ES-I3 (cell line): ENCODE measurements around the gene EPHX1.

Experiments used
- H3K36me3 ChIP-seq: 2 replicates; pipeline ENCODE4 v1.6.1; 2013; ENCODE audit warnings: mild to moderate bottlenecking, low read length, control low read depth, moderate library complexity; ENCODE audit not compliant: insufficient read depth
- H3K4me1 ChIP-seq: 2 replicates; pipeline ENCODE4 v1.6.1; 2013; ENCODE audit warnings: mild to moderate bottlenecking, control low read depth, low read length; ENCODE audit not compliant: insufficient read depth
- H3K9ac ChIP-seq: 2 replicates; pipeline ENCODE4 v1.6.1; 2013; ENCODE audit warnings: low read depth, mild to moderate bottlenecking, low read length, moderate library complexity
- H3K9me3 ChIP-seq: 2 replicates; pipeline ENCODE4 v1.6.1; 2013; ENCODE audit warnings: mild to moderate bottlenecking, low read length, moderate library complexity; ENCODE audit not compliant: control insufficient read depth, insufficient read depth

Gene EPHX1

DNA sequence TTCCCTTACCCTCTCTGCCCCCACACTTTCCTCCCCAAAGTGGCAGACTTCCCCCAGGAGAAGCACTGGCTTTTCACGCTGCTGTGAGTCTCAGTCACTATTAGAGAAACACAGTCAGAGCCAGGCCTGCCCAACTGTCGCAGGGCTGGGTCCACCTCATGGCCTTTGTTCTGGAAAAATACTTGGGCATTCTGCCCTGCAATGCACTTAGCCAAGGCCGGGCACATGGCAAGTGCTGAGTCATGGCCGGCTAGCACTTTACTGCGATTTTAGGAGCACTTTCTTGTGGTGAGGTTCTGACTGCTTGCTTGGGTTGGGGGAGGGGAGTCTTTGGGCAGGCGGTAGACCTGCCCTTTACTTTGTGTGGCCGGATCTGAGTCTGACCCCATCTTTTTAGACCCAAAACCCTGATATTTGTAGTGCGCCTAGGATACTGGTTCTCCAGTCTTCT is 7.7 kb downstream of the EPHX1 start:
- H3K4me1 ChIP-seq = peaks cover 45% of the 10 kb centered on the region
- H3K36me3 ChIP-seq = no peaks in the 10 kb centered on the region; the same call in 1 of the 2 replicates
- no peaks in the 10 kb centered on the region for H3K9me3 ChIP-seq
- no peak overlapping the region for H3K9ac ChIP-seq

DNA sequence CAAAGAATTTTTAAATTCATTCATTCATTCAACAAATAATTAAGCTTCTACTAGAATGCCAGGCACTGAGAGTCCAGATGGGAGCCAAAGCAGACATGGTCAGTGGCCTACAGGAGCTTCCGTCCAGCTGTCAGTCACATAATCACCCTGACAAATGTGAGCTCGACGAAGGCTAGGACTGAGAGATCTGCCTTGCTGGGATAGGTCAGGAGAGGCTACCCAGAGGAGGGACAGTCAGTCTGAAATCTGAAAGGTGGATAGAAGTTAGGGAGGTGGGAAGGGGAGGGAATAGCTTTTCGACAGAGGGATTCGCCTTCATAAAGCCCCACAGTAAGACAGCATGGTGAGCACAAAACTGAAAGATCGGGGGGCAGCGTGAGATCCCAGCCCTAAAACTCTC is 8.3 kb downstream of the EPHX1 start:
- Histone ChIP-seq H3K9ac (no peak overlapping the region), H3K36me3 (no peaks in the 10 kb centered on the region; the same call in 1 of the 2 replicates), H3K4me1 (peaks cover 40% of the 10 kb centered on the region), H3K9me3 (no peaks in the 10 kb centered on the region)

DNA sequence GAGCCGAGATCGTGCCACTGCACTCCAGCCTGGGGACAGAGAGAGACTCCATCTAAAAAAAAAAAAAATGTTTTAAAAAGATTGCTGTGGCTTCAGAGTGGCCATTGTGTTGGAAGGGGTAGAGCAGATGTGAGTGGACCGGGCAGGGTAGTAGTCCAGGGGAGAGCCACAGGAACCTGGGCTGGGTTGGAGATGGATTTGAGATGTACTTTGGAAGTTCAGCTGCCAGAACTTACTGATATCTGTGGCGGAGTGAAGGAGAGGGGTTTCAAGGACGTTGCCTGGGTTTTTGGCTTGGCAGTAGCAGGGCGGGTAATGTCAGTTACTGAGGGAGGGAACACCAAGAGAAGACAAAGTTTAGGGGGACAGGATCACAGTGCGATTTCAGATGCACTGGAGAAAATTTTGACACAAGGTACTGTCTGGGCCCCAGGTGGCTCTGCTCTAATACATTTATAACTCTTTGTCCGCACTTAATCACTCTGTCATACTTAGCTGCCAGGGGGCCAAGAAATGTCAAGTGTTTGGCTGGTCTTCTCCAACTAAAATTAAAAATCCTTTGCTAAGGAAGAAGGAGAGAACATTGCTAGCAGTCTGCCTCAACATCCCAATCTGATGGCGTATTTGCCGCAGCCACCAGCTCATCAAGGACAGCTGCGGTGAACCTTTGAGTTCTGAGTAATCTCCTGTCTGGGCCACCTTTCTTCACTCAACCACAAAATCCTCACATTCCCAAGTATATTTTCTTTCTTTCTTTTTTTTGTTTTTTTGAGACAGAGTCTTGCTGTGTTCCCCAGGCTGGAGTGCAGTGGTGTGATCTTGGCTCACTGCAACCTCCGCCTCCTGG is 9.6 kb downstream of the EPHX1 start:
- peaks cover 35% of the 10 kb centered on the region for H3K4me1 ChIP-seq
- no peak overlapping the region for H3K9ac ChIP-seq
- H3K9me3 ChIP-seq = no peaks in the 10 kb centered on the region
- H3K36me3 ChIP-seq = no peaks in the 10 kb centered on the region; the same call in 1 of the 2 replicates

DNA sequence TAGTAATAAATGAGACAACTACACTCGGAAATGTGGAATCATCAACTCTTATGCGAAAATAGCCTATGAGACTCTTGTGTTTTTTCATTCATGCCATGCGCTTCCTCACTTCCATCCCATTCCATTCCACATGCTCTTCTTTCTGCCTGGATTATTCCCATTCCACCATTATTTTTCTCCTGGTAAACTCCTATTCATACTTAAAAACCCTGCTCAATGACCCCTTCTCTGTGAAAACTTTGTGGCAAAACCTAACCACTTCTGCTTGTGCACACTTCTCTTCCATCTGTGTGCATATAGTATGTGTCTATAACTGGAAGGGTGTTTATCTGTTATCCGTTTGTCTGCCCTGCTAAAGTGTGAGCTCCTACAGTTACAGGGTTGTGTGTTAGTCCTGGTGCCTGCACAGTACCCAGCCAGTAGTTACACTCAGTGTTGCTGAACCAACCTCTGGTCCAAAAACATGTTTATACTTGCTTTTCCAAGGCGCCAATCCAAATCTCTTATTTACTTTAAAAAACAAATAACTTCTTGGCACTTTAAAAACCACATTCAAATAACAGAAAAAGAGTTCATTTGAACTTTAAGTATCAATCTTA is 10.7 kb downstream of the EPHX1 start:
- peaks cover 32% of the 10 kb centered on the region for H3K4me1 ChIP-seq
- no peaks in the 10 kb centered on the region for H3K9me3 ChIP-seq
- no peaks in the 10 kb centered on the region; the same call in 1 of the 2 replicates for H3K36me3 ChIP-seq
- H3K9ac ChIP-seq = no peak overlapping the region

DNA sequence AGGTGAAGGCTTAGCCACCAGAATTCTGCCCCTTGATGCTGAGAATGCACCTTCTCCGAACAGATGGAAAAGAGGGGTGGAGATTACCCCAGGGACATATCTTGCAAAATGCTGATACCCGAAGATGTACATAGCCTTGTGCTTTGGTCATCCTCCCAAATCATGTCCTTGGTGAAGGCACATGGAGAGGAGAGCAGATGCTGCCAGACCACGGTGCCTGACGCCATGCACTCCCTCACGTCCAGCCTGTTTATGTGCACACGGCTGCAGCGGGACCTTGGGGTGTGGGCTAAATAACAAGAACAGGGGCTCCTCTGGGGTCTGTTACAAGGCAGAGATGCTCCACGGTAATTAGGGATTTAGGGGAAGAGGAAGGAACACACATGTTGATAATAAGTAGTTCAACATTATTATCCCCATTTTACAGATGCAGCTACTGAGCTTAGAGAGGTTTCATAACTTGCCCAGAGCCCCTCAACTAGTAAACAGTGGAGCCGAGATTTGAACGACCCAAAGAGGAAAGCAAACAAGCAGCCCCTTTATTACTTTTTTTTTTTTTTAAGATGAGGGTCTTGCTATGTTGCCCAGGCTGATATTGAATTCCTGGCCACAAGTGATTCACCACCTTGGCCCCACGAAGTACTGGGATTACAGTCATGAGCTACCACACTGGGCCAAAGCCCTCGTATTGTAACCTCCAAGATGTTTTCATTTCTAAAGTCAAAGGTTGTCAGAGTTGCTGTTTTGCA is 12.9 kb downstream of the EPHX1 start:
- Histone ChIP-seq H3K36me3 (no peaks in the 10 kb centered on the region; the same call in 1 of the 2 replicates), H3K9me3 (no peaks in the 10 kb centered on the region), H3K4me1 (peaks cover 27% of the 10 kb centered on the region), H3K9ac (no peak overlapping the region)

DNA sequence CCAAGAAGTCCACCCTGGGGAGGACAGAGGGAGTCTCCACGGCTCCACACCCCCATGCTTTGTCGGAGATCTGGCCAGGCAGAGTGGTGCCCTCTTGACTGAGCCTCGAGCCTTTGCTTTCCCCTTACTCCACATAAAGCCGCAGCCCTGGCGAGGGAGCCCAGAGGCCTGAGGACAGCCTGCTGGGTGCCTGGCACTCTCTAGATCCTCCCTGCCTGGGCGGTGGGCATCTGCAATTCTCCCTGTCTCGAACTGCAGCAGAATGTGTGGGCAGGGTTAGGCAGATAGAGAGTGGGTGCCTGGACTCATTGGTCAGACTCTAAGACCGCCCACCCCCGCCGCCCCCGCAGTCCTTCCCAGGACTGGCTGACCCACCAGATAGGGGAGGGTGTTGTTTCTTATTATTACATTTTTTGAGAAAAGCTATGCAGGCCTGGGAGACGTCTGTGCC is 13.9 kb downstream of the EPHX1 start:
- Histone ChIP-seq H3K9me3 (no peaks in the 10 kb centered on the region), H3K4me1 (peaks cover 19% of the 10 kb centered on the region), H3K9ac (no peak overlapping the region), H3K36me3 (no peaks in the 10 kb centered on the region; the same call in 1 of the 2 replicates)

DNA sequence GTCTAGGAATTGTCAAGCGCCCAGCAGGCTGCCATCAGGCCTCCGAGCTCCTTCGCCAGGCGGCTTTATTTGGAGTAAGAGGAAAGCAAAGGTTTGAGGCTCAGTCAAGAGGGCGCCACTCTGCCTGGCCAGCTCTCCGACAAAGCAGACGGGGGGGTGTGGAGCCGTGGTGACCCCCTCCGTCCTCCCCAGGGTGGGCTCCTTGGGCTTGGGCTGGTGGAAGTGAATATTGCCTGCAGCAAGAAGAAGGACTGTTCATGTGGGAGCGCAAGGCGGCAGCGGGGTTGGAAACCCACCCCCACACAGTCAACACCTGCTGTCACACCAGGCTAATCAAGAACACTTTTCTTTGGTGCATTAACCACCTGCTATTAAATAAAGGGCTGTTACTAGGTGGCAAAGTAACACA is 14.6 kb downstream of the EPHX1 start:
- no peak overlapping the region for H3K9ac ChIP-seq
- H3K4me1 ChIP-seq = peaks cover 19% of the 10 kb centered on the region
- H3K9me3 ChIP-seq = no peaks in the 10 kb centered on the region
- H3K36me3 ChIP-seq = peaks cover 4% of the 10 kb centered on the region; the same call in 1 of the 2 replicates

DNA sequence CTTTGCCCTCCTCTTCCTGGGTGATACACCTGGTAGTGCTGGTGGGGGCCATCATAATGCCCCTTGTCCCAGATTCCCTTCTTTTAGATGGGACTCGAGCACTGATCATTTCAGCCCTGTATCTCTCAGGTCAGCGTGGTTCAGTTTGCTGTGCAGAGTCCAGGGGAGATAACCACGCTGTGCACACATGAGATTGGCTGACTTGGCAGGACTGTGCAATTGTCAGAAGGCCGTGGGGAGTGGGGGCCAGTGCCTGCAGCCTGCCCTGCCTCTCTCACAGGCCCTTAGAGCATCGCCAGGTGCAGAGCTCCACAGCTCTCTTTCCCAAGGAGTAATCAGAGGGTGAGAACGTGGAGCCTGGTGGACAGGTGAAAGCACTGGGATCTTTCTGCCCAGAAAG is 15.2 kb downstream of the EPHX1 start:
- Histone ChIP-seq H3K36me3 (peaks cover 4% of the 10 kb centered on the region), H3K9ac (no peak overlapping the region), H3K9me3 (no peaks in the 10 kb centered on the region), H3K4me1 (peaks cover 19% of the 10 kb centered on the region)

DNA sequence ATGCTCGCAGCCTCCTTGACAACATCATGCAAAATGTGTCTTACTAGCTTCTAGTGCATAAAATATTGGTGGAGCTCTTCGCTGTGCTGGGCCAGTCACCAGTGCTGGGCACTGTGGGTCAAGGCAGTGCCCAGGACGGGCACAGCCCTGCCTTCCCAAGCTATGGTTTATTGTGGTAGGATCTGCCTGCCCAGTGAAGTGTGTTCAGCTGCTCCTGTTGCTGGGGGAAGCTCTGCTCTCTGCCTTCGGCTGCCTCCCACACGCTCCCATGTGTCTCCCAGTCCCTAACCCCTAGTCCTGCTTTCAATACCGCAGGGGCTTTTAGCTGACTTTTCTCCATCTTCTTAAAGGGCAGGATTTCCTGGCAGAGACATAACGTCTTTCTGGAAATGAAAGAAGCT is 15.7 kb downstream of the EPHX1 start:
- no peak overlapping the region for H3K9ac ChIP-seq

DNA sequence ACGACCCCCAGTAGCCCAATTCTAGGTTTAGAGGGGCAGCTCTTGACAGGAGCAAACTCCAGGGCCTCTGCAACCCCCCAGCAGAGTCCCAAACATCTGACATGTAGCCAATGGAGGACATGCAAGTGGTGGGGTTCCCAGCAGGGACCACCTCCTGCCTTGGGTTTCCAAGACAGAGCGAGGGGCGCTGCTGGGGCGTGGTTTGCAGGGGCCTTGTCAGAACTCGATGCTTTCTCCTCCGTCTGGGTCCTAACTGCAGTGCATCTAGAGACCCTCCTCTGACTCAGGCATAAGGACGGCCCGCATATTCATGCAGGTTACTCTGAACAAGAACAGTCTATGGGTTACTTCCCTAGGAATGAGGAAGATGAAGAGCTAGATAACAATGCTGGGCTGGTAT is 17.2 kb downstream of the EPHX1 start:
- Histone ChIP-seq H3K36me3 (peaks cover 10% of the 10 kb centered on the region), H3K9ac (no peak overlapping the region), H3K9me3 (no peaks in the 10 kb centered on the region), H3K4me1 (peaks cover 19% of the 10 kb centered on the region)

More for the DNA sequence above, 15.7 kb downstream of the EPHX1 start:
- Histone ChIP-seq H3K36me3 (peaks cover 4% of the 10 kb centered on the region), H3K9me3 (no peaks in the 10 kb centered on the region), H3K4me1 (peaks cover 19% of the 10 kb centered on the region)

DNA sequence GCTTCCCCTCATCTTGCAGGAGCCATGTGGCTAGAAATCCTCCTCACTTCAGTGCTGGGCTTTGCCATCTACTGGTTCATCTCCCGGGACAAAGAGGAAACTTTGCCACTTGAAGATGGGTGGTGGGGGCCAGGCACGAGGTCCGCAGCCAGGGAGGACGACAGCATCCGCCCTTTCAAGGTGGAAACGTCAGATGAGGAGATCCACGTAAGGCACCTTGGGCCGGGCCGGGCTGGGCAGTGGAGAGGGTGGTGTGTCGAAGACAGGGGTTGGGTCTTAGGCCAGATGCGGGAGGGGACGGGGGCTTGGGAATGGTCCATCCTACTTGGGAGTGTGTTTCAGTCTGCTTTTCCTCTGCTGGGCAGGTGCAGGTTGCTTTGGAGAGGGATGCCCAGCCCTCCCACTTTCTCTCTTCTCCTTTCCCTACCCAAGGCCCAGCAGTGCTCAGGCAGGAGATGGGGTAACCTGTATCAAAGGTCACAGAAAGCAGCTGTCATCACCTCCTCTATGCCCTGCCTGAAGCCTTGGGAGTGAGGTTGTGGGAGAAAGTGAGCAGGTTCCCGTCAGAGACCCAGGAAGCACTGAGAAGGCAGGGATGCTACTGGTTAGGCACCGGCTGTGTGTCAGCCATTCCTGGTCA is 18.9 kb downstream of the EPHX1 start:
- peaks cover 12% of the 10 kb centered on the region for H3K36me3 ChIP-seq
- H3K9ac ChIP-seq = no peak overlapping the region
- no peaks in the 10 kb centered on the region for H3K9me3 ChIP-seq
- peaks cover 16% of the 10 kb centered on the region for H3K4me1 ChIP-seq

DNA sequence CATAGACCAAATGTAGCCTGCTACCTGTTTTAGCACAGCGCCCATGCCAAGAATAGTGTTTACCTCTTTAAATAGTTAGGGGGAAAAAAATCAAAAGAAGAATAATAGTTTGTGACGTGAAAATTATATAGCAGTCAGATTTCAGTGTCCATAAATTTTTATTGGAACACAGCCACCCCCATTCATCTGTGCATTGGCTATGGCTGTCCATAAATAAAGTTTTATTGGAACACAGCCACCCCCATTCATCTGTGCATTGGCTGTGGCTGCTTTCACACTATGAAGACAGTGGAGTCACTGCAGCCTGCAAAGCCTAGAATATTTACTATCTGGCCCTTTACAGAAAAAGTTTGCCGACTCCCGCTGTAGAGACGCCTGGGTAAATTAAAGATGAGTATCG is 20.9 kb downstream of the EPHX1 start:
- H3K9me3 ChIP-seq = no peaks in the 10 kb centered on the region
- peaks cover 15% of the 10 kb centered on the region for H3K36me3 ChIP-seq
- H3K9ac ChIP-seq = no peak overlapping the region
- peaks cover 15% of the 10 kb centered on the region for H3K4me1 ChIP-seq

DNA sequence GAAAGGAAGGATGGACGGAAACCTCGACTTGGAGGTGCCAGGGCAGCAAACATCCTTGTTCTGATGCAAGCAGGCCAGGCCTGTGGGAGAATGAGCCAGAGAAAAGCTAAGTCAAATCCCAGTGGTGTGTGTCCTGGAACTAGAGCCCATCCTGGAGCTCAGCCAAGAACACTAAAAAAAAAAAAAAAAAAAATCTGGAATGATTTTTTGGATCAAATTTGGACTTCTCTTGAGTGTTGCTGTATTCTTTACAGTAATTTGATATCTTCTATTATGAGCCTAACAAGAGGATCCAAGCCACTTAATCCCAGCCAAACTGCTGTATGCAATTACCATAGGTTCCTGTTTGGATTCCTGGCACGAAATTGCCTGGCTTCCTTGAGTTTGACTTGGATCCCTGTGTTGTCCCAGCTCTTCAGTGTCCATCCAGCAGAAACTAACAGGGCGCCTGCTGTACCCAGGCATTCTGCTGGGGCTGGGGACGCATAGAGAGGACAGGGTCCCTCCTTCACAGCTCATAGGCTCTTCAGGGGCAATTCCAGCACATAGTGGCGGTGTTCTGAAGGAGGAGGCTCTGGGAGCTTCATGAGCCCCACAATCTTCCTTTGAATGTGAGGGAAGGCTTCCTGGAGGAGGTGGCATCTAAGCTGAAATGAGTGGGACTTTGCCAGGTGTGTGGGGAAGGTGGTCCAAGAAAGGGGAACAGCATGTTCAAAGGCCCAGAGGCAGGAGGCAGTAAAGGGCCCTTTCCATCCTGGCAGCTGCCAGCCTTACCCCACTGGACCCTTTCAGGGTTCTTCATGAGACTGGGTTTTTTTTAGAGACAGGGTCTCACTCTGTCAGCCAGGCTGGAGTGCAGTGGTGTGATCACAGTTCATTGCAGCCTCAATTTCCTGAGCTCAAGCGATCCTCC is 24.7 kb downstream of the EPHX1 start:
- Histone ChIP-seq H3K9ac (no peak overlapping the region), H3K9me3 (no peaks in the 10 kb centered on the region), H3K36me3 (peaks cover 12% of the 10 kb centered on the region), H3K4me1 (no peaks in the 10 kb centered on the region)
